Vagina (tissue), 2 donors: ENCODE data around the gene DLD. TPM values are rescaled to one million over a fixed set of nuclear protein-coding genes. Genes with fewer than 3 reads are reported as not detected.
"Not testable (repeated sequence)": the region's sequence is repeated elsewhere in the genome, so short reads cannot be mapped to it uniquely, and the experiment has no call there.

Experiments
- DNase-seq, 2 donors: peaks; one replicate each; pipeline ENCODE4 v3.0.0-alpha.2; 2017; ENCODE audit errors: extremely low spot score in 2 of 2
- H3K27ac ChIP-seq: fragments of 200-600 bp; sonication (generic); one replicate; pipeline ENCODE4 v1.5.1; 2019
- H3K27me3 ChIP-seq: fragments of 200-600 bp; sonication (generic); one replicate; pipeline ENCODE4 v1.5.1; 2019
- H3K36me3 ChIP-seq, 2 donors: fragments of 200-600 bp; sonication (generic); one replicate each; pipeline ENCODE4 v1.5.1; 2017 to 2019
- H3K4me1 ChIP-seq: fragments of 200-600 bp; sonication (generic); one replicate; pipeline ENCODE4 v1.5.1; 2019
- H3K4me3 ChIP-seq, 2 donors: fragments of 200-600 bp; sonication (generic); 1 replicate in 1 of 2; 2 replicates in 1 of 2; pipeline ENCODE4 v1.5.1; 2016 to 2019
- H3K9me3 ChIP-seq: fragments of 200-600 bp; sonication (generic); one replicate; pipeline ENCODE4 v1.5.1; 2019
- POLR2A ChIP-seq, 2 donors: fragments of 450-650 bp; IDR thresholded peaks; one replicate each; pipeline ENCODE4 v1.6.1; 2017; ENCODE audit warnings: antibody characterized with exemption in 2 of 2, mild to moderate bottlenecking in 2 of 2, moderate library complexity in 2 of 2
- POLR2AphosphoS5 ChIP-seq, 2 donors: sonication (generic); formaldehyde crosslinking; IDR thresholded peaks; one replicate each; pipeline ENCODE4 v1.9.0; 2017; ENCODE audit warnings: antibody characterized with exemption in 2 of 2, mild to moderate bottlenecking in 2 of 2, low read depth in 1 of 2; ENCODE audit not compliant: insufficient read depth in 1 of 2
- intact Hi-C: fragments of 100-400 bp; cut with DNase I; formaldehyde crosslinking; loops from one replicate; pipeline ENCODE4 v1.15.1; 2023
- total RNA-seq: library from RNA; depleted of rRNA; stranded (reverse); fragments of >200 nt; gene quantifications from one replicate; pipeline ENCODE4 v1.2.3, GENCODE V29; 2016
- TF ChIP-seq, protein P1 (sequence below), 3 experiments: fragments of 450-650 bp in 2 of 3; fragments of 200-600 bp in 1 of 3; sonication (generic) in 1 of 3; IDR thresholded peaks; one replicate each; pipeline ENCODE4 v1.5.1; 2017 to 2019; ENCODE audit warnings: antibody characterized with exemption in 3 of 3, mild to moderate bottlenecking in 2 of 3, moderate library complexity in 2 of 3

DLD gene
- total RNA-seq, 1 donor from 2014 or later, result 67.8 TPM

DNA sequence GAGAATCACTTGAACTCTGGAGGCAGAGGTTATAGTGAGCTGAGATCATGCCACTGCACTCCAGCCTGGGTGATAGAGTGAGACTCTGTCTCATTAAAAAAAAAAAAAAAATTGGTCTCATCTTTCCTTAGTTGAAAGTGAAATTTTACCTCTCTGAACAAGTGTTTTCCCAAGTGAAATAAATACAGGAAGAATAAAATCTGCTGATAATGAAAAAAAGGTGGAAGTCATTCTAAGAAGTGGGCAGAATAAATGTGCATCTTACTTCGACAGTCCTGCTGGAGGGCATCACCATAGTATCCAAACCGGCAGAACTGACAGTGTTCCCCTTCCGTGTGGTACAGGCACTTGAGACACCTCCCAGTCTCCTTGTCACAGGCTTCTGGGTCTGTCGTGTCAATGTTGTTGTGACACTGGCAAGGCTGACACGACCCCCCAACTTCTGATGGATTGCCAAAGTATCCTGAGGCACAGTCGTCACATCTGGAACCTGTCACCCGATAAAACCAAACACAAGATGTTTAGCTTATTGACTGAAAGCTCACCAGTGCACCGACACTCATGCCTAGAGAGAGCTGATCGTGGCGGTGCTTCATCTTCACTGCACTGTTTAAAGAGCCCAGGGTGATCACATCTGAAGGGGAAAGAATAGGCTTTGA lies 62.4 kb downstream of the DLD start:
- Histone ChIP-seq H3K27ac (no peak overlapping the region), H3K4me1 (peaks cover 16% of the 10 kb centered on the region), H3K27me3 (no peaks in the 10 kb centered on the region), H3K4me3 (no peak overlapping the region), H3K9me3 (no peaks in the 10 kb centered on the region), H3K36me3 (peaks cover 4 to 13% of the 10 kb centered on the region in 2 donors)
- DNase-seq, result no peak
- TF ChIP-seq POLR2AphosphoS5 (IDR thresholded peaks at IDR 0.05; ENCODE audit: insufficient read depth in 1 of 2, low read depth in 1 of 2) (no peak), POLR2A (IDR thresholded peaks at IDR 0.05) (no peak)
- TF ChIP-seq, protein P1, sequence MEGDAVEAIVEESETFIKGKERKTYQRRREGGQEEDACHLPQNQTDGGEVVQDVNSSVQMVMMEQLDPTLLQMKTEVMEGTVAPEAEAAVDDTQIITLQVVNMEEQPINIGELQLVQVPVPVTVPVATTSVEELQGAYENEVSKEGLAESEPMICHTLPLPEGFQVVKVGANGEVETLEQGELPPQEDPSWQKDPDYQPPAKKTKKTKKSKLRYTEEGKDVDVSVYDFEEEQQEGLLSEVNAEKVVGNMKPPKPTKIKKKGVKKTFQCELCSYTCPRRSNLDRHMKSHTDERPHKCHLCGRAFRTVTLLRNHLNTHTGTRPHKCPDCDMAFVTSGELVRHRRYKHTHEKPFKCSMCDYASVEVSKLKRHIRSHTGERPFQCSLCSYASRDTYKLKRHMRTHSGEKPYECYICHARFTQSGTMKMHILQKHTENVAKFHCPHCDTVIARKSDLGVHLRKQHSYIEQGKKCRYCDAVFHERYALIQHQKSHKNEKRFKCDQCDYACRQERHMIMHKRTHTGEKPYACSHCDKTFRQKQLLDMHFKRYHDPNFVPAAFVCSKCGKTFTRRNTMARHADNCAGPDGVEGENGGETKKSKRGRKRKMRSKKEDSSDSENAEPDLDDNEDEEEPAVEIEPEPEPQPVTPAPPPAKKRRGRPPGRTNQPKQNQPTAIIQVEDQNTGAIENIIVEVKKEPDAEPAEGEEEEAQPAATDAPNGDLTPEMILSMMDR (IDR thresholded peaks at IDR 0.05), result no peak
- intact Hi-C loops, result no loop called here

DNA sequence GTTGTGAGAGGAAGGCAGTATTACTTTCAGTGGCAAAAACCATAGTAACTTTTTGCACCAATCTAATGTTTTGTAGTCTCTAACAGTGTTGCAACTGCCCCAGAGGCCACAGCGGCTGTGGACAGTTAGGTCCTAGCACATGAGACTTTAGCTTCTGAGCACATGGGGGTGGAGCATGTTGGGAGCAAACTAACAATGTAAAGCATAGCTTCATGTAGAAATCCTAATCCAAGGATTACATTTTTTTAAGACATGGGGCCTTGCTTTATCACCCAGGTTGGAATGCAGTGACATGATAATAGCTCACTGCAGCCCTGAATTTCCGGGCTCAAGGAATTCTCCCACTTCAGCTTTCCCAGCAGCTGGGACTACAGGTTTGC lies 62.9 kb downstream of the DLD start:
- Histone ChIP-seq H3K27me3 (no peaks in the 10 kb centered on the region), H3K4me3 (no peak overlapping the region), H3K4me1 (peaks cover 20% of the 10 kb centered on the region), H3K9me3 (no peaks in the 10 kb centered on the region), H3K36me3 (peaks cover 4 to 13% of the 10 kb centered on the region in 2 donors), H3K27ac (no peak overlapping the region)
- no peak for DNase-seq
- no peak for TF ChIP-seq POLR2AphosphoS5 (IDR thresholded peaks at IDR 0.05; ENCODE audit: insufficient read depth in 1 of 2, low read depth in 1 of 2)
- TF ChIP-seq, protein P1 (IDR thresholded peaks at IDR 0.05), result no peak
- no peak for TF ChIP-seq POLR2A (IDR thresholded peaks at IDR 0.05)
- intact Hi-C loops, result no loop called here

DNA sequence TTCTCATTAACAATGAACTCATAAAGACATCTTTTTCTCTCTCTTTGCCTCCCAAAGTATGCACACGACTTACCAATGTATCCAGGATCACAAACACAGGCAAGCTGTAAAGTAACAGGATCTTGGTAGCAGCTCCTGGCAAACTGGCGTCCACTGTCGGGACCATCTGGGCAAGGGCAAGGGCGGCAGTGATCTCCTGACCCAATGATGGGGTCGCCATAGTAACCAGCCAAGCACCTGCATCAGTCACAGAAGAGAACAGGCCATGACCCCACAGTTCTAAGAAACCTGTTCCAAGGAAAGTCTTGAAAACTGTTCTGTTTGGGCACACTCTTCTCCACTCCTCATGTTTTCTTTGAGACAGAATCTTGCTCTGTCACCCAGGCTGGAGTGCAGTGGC lies 64.4 kb downstream of the DLD start:
- H3K27me3 ChIP-seq, result no peaks in the 10 kb centered on the region
- H3K9me3 ChIP-seq, result no peaks in the 10 kb centered on the region
- H3K4me1 ChIP-seq, result peaks cover 32% of the 10 kb centered on the region
- peaks cover 4 to 20% of the 10 kb centered on the region in 2 donors for H3K36me3 ChIP-seq
- no peak overlapping the region for H3K4me3 ChIP-seq
- TF ChIP-seq, protein P1 (IDR thresholded peaks at IDR 0.05), result no peak
- TF ChIP-seq POLR2A (IDR thresholded peaks at IDR 0.05), result no peak
- TF ChIP-seq POLR2AphosphoS5 (IDR thresholded peaks at IDR 0.05; ENCODE audit: insufficient read depth in 1 of 2, low read depth in 1 of 2), result no peak
- intact Hi-C loops, result no loop called here
- no peak for DNase-seq
- H3K27ac ChIP-seq, result no peak overlapping the region

- H3K4me1 ChIP-seq, result peaks cover 32% of the 10 kb centered on the region
- peak overlapping the region; percentile 54 for H3K27ac ChIP-seq
- intact Hi-C loops, result not testable (repeated sequence)
Measured at GRCh38 chr7:107956950-107957349, 66.0 kb downstream of the DLD start.

GRCh38 chr7:107957436-107957835 lies 66.5 kb downstream of the DLD start:
- Histone ChIP-seq H3K4me1 (peaks cover 32% of the 10 kb centered on the region), H3K36me3 (peaks cover 0 to 27% of the 10 kb centered on the region in 2 donors), H3K9me3 (no peaks in the 10 kb centered on the region), H3K4me3 (no peak overlapping the region), H3K27me3 (no peaks in the 10 kb centered on the region), H3K27ac (peak overlapping the region; percentile 54)
- no peak for DNase-seq
- intact Hi-C loops, result no loop called here
- TF ChIP-seq POLR2AphosphoS5 (IDR thresholded peaks at IDR 0.05; ENCODE audit: insufficient read depth in 1 of 2, low read depth in 1 of 2), result peak in 1 of 2 donors; percentile 37
- TF ChIP-seq, protein P1 (IDR thresholded peaks at IDR 0.05), result no peak

More at GRCh38 chr7:107956950-107957349, 66.0 kb downstream of the DLD start:
- DNase-seq, H3K9me3 ChIP-seq, H3K27me3 ChIP-seq, H3K4me3 ChIP-seq: not testable (repeated sequence)
- peaks cover 0 to 27% of the 10 kb centered on the region in 2 donors for H3K36me3 ChIP-seq
